ENCODE measurements around the gene MCC.

GRCh38 chr5:113047234-113047633 lies 441.0 kb downstream of the MCC start:
- TF ChIP-seq CTCF (conservative IDR thresholded peaks at IDR 0.05; ENCODE audit: low read depth, low read length) (no peak), USF2 (IDR thresholded peaks at IDR 0.05; ENCODE audit: low read depth, low read length) (no peak), POLR2A (IDR thresholded peaks at IDR 0.05; ENCODE audit: low read depth, low read length) (no peak), MAZ (IDR thresholded peaks at IDR 0.05; ENCODE audit: borderline replicate concordance, low read depth, low read length) (no peak), MAFK (IDR thresholded peaks at IDR 0.05; ENCODE audit: low read depth, low read length) (no peak), NFE2L2 (IDR thresholded peaks at IDR 0.05; ENCODE audit: low read depth, low read length) (no peak), SMC3 (IDR thresholded peaks at IDR 0.05; ENCODE audit: low read depth, low read length) (no peak), RAD21 (IDR thresholded peaks at IDR 0.05; ENCODE audit: low read length) (no peak), RCOR1 (IDR thresholded peaks at IDR 0.05; ENCODE audit: insufficient replicate concordance, low read length) (no peak), ELK1 (IDR thresholded peaks at IDR 0.05; ENCODE audit: borderline replicate concordance, low read depth, low read length) (no peak), CEBPB (IDR thresholded peaks at IDR 0.05; ENCODE audit: low read depth, low read length) (no peak), MXI1 (IDR thresholded peaks at IDR 0.05; ENCODE audit: borderline replicate concordance, low read depth, low read length) (no peak), BHLHE40 (IDR thresholded peaks at IDR 0.05; ENCODE audit: low read depth, low read length) (no peak)
